Measurements from ENCODE around the gene HMX1. TPM values are rescaled to one million over a fixed set of nuclear protein-coding genes. Genes with fewer than 3 reads are reported as not detected.

HMX1 gene
- total RNA-seq, 1 donor from 2014 or later = not detected

- no peak for DNase-seq (ENCODE audit: low read depth, low spot score)
These were observed 29.0 kb downstream of the HMX1 start for GRCh38 chr4:8842614-8843013.

GRCh38 chr4:8841678-8842268, 29.9 kb downstream of the HMX1 start:
- no peak for DNase-seq (ENCODE audit: low read depth, low spot score)

- no peak for DNase-seq (ENCODE audit: low read depth, low spot score)
These were observed 30.7 kb downstream of the HMX1 start for GRCh38 chr4:8840816-8841455.

DNA sequence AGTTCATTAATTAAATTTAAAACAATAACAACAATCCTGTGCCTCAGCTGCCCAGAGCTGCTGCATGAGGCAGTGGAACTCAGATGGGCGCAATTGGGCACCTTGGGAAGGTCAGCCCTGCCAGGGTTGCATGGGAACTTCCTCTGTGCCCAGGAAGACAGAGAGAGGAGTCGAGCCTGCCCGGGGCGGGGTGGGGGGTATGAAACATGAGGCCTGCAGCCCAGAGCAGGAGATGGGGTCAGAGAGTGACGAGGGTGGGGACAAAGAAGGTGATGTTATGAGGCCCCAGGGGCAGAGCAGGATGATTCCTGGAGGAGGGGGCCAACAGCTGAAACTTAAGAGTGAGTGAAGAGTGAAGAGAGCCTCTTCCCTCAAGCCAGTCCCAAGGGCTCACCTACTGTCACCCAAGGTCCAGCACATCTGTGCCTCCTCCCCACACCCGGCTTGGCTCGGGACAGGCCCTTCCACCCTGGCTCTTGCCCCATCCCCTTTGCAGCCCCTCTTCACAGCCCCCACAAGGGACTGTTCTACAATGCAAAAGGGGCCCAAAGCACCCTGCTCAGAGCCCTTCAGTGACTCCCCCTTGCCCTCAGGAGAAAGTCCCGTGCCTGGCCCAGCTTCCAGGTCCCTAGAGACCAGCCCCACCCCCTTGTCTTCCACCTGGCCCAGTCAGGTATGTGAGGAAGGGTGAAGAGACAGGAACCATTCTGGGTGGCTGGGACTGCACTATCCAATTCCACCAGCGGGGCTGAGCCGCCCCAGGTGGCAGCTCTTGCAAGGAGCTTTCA, 31.4 kb downstream of the HMX1 start:
- DNase-seq (ENCODE audit: low read depth, low spot score) = no peak

- no peak for DNase-seq (ENCODE audit: low read depth, low spot score)
These were observed 32.6 kb downstream of the HMX1 start for GRCh38 chr4:8838961-8839431.

DNA sequence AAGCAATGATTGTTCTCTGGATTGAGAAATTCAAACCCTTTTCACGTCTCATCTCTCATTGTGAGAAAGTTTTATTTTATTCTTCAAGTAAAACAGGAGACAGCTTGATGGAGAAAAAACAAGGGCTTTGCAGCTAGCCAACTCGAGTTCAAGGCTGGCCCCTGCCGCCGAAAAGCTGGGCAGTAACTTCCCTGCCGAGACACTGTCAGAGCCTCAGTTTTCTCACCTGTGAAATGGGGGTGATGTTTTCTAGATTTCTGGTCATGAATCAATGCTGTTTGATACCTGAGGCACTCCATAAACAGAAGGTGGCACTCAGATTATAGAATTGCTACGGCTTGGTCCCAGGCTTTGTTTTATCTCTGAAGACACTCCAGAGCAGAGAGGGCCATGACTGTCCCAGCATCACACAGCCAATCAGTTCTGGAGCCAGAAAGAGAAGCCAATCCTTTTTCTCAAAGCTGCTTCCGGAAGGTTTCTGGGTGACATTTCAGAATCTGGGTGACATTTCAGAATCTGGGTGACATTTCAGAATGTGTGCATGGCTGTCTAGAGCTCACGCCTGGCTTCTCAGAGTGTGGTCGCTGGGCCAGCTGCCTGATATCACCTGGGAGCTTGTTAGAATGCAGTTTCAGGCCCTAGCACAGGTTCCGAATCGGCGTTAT, 33.2 kb downstream of the HMX1 start:
- DNase-seq (ENCODE audit: low read depth, low spot score) = no peak

DNA sequence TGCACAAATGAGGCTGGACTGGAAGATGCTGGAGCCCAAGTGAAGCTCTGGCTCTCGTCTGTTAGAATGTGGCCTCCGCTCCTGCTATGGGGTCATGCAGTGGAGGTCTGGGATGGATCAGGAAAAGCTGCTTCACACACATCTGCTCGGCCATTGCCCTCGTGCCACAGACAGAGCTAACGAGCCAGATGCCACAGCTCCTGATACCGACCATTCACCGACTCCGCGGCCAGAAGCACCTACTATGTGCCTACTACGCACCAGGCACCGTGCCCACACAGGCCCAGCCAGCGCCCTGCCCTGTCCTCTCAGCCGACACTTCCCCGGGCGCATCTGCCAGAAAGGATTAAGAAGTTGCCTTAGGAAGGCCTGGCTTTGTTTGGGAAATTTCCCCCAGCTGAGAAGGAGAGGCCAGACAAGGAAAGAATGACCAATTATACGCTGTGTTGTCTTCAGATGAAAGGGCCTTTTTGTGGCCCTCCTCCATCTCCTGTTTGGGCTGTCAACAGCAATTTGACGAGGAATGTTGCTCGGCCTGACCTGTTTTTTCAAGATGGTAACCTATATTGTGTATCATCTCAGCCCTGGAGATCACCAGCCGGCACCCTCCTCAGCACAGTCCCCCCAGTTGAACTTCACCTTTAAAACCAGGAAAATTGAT, 34.3 kb downstream of the HMX1 start:
- DNase-seq (ENCODE audit: low read depth, low spot score) = no peak

- DNase-seq (ENCODE audit: low read depth, low spot score) = no peak
These were observed 34.9 kb downstream of the HMX1 start for GRCh38 chr4:8836664-8837171.

- no peak for DNase-seq (ENCODE audit: low read depth, low spot score)
These were observed 35.9 kb downstream of the HMX1 start for GRCh38 chr4:8835521-8836365.

- no peak for DNase-seq (ENCODE audit: low read depth, low spot score)
These were observed 36.9 kb downstream of the HMX1 start for GRCh38 chr4:8834681-8835220.

- no peak for DNase-seq (ENCODE audit: low read depth, low spot score)
These were observed 39.3 kb downstream of the HMX1 start for GRCh38 chr4:8832113-8832915.

- no peak for DNase-seq (ENCODE audit: low read depth, low spot score)
These were observed 40.2 kb downstream of the HMX1 start for GRCh38 chr4:8831221-8832112.

DNA sequence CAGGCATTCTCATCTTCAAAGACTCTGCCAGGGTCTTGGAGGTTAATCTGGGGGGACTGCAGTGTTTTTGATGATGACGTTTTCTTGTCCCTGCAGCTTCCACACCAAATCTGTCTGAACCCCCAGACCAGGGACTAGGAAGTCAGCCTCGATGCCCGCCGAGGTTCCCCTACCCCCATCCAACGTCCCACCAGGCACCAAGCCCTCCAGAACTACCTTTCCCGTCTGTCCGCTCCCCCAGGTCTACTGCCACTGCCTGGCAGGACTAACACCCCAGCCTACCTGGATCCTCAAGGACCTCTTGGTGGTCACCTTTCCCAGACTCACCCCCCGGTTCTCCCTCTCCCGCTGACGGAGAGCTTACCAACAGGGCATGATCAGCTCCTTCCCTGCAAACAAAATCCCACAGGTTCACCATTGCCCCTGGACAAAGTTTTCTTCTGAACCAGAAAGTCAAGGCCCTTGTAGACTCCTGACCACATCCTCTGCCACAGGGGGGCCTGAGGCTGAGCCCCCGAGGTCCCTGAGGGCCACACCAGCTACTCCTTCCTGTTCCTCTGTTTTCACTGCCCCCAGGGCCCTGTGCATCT, 40.9 kb downstream of the HMX1 start:
- no peak for DNase-seq (ENCODE audit: low read depth, low spot score)

- DNase-seq (ENCODE audit: low read depth, low spot score) = no peak
These were observed 41.6 kb downstream of the HMX1 start for GRCh38 chr4:8830056-8830455.

GRCh38 chr4:8829584-8829983, 42.1 kb downstream of the HMX1 start:
- DNase-seq (ENCODE audit: low read depth, low spot score) = no peak

DNA sequence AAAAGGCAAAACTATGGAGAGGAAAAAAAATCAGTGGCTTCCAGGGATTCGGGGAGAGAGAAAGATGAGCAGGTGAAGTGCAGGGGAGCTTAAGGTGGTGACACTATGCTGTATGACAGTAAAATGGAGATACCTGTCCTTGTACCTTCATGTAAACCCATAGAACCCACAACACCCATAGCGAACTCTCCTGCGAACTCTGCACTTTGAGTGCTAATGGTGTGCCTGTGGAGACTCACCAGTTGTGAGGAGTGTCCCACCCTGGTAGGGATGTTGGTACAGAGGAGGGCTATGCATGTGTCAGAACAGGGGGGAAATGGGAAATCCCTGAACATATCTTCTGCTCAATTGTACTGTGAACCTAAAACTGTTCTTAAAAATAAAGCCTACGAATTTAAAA, 42.8 kb downstream of the HMX1 start:
- DNase-seq (ENCODE audit: low read depth, low spot score) = no peak

DNA sequence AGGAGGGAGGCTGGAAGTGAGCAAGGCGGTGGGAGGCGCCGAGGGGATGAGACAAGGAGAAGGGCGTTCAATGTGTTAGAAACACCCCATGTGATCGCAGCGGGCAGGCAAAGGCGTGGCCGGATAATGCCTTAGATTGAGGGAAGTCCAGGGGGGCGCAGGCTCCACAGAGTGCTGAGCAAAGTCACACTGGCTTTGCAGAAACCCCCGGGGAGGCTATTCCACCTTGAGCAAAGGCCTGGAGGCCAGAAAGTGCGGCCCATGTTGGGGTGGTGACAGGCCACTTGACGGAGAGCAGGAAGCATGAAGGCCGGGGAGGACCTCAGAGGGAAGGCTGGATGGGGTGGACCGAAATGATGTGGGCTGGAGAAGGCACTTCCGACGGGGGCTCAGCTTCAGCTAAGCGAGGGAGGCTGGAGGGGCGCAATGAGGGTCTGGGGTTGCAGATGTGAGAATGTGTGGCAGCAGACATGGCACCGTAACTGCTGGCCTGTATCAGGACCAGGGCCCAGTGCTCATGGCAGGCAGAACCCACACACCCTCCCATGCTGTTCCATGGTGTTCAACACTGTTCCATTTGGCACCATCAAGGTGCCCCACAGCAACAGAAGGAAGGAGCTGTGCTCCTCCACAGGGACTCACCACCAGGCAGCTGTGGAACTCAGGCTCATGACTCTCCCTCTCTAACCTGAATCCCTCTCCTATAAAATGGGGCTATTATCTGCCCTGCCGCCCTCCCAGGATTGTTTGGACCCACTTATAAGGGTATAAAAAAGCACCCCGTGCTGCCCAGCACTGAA, 50.3 kb downstream of the HMX1 start:
- DNase-seq (ENCODE audit: low read depth, low spot score) = no peak

Measured in pulmonary artery endothelial cell (primary cell).